Endothelial cell of umbilical vein (primary cell): ENCODE results near the gene MRTFA. TPM values are rescaled to one million over a fixed set of nuclear protein-coding genes. Genes with fewer than 3 reads are reported as not detected.

Source experiments
- BruUV-seq: library from RNA; stranded (reverse); fragments of 400-500 nt; replicated peaks from 2 replicates; lab custom pipeline; 2021; lab: Mats Ljungman, UMichigan
- CTCF ChIA-PET: fragments of 300-600, 350-600 bp; sonication (Branson Sonifier 250); formaldehyde crosslinking; loops from one replicate; lab custom pipeline; 2021; ENCODE audit warnings: antibody characterized with exemption, inconsistent platforms; lab: Charles Lee
- POLR2A ChIA-PET: fragments of 300-600, 350-600 bp; sonication (Branson Sonifier 250); formaldehyde crosslinking; loops from one replicate; lab custom pipeline; 2021; ENCODE audit warnings: antibody characterized with exemption, inconsistent platforms; lab: Charles Lee
- DNase-seq: peaks from one replicate; pipeline ENCODE4 v3.0.0-alpha.2; 2011; ENCODE audit warnings: low read depth, low spot score
- FAIRE-seq: peaks from 2 replicates; lab custom pipeline; 2011; peaks lifted over from hg19 to GRCh38; lab: Jason Lieb, UNC
- H2AFZ ChIP-seq: 2 replicates; pipeline ENCODE4 v1.6.0; 2012; ENCODE audit warnings: low read depth, low read length, control low read depth, inconsistent platforms
- H3K27ac ChIP-seq: 2 replicates; pipeline ENCODE4 v1.5.1; 2011; ENCODE audit warnings: low read depth, mild to moderate bottlenecking, control low read depth, low read length, moderate library complexity; ENCODE audit not compliant: insufficient read depth
- H3K27me3 ChIP-seq, 2 experiments: 2 replicates each; pipeline versions ENCODE4 v1.6.0 to v1.6.1; 2011; ENCODE audit warnings: low read length in 2 of 2, mixed read lengths in 1 of 2; ENCODE audit not compliant: control insufficient read depth in 2 of 2, insufficient read depth in 2 of 2
- H3K36me3 ChIP-seq, 2 experiments: 2 replicates in 1 of 2; 3 replicates in 1 of 2; pipeline ENCODE4 v1.5.1; 2011; ENCODE audit warnings: low read length in 2 of 2, mild to moderate bottlenecking in 1 of 2, moderate library complexity in 1 of 2; ENCODE audit not compliant: control insufficient read depth in 2 of 2, insufficient read depth in 2 of 2; ENCODE audit errors: extremely low read depth in 1 of 2
- H3K4me1 ChIP-seq: 3 replicates; pipeline ENCODE4 v1.5.1; 2011; ENCODE audit warnings: mild to moderate bottlenecking, low read length; ENCODE audit not compliant: control insufficient read depth, insufficient read depth; ENCODE audit errors: extremely low read depth
- H3K4me2 ChIP-seq: 2 replicates; pipeline ENCODE4 v1.6.1; 2011; ENCODE audit warnings: low read length, control low read depth, mixed read lengths; ENCODE audit not compliant: insufficient read depth
- H3K4me3 ChIP-seq, 3 experiments: fragments of 200-600 bp in 1 of 3; sonication (generic), shearing (Covaris generic) in 1 of 3; replicated peaks in 1 of 3; 2 replicates each; pipeline ENCODE4 v1.5.1; 2011 to 2016; ENCODE audit warnings: control low read depth in 3 of 3, low read length in 3 of 3, mild to moderate bottlenecking in 2 of 3, inconsistent platforms in 1 of 3, low read depth in 1 of 3, moderate library complexity in 1 of 3; ENCODE audit not compliant: insufficient read depth in 1 of 3
- H3K79me2 ChIP-seq: 2 replicates; pipeline ENCODE4 v1.6.0; 2012; ENCODE audit warnings: low read length, inconsistent platforms; ENCODE audit not compliant: control insufficient read depth, insufficient read depth
- H3K9ac ChIP-seq: replicated peaks from 2 replicates; pipeline ENCODE3; 2011; ENCODE audit warnings: low read length, control low read depth; ENCODE audit not compliant: insufficient read depth; ENCODE audit errors: extremely low read depth
- H3K9me1 ChIP-seq: replicated peaks from 3 replicates; pipeline ENCODE4 v1.6.0; 2011; ENCODE audit warnings: mild to moderate bottlenecking, low read length; ENCODE audit not compliant: control insufficient read depth, insufficient read depth; ENCODE audit errors: extremely low read depth
- H3K9me3 ChIP-seq: replicated peaks from 2 replicates; pipeline ENCODE4 v1.5.1; 2012; ENCODE audit warnings: low read length, inconsistent platforms; ENCODE audit not compliant: control insufficient read depth, insufficient read depth
- H4K20me1 ChIP-seq: replicated peaks from 2 replicates; pipeline ENCODE3; 2011; ENCODE audit warnings: mild to moderate bottlenecking, low read length; ENCODE audit not compliant: control insufficient read depth, insufficient read depth; ENCODE audit errors: extremely low read depth
- CTCF ChIP-seq, 2 donors: IDR thresholded peaks; 1 replicate in 1 of 2; 2 replicates in 1 of 2; pipeline ENCODE4 v1.5.1; 2011; ENCODE audit warnings: low read length in 2 of 2, mild to moderate bottlenecking in 2 of 2, moderate library complexity in 2 of 2, control low read depth in 1 of 2, inconsistent platforms in 1 of 2, low read depth in 1 of 2; ENCODE audit not compliant: insufficient read depth in 1 of 2; ENCODE audit errors: extremely low read depth in 1 of 2
- EZH2 ChIP-seq: IDR thresholded peaks from 2 replicates; pipeline ENCODE4 v1.6.1; 2012; ENCODE audit warnings: borderline replicate concordance, low read depth, mild to moderate bottlenecking, moderate library complexity, low read length, inconsistent platforms; ENCODE audit not compliant: severe bottlenecking
- FOS ChIP-seq: IDR thresholded peaks from 2 replicates; pipeline ENCODE4 v1.6.1; 2011; ENCODE audit warnings: mild to moderate bottlenecking, low read length, moderate library complexity, borderline replicate concordance; ENCODE audit not compliant: insufficient read depth
- GATA2 ChIP-seq: IDR thresholded peaks from 2 replicates; pipeline ENCODE4 v1.7.0; 2011; ENCODE audit warnings: low read depth, mild to moderate bottlenecking, moderate library complexity, mixed read lengths, low read length; ENCODE audit not compliant: insufficient read length, insufficient read depth
- JUN ChIP-seq: IDR thresholded peaks from 2 replicates; pipeline ENCODE4 v1.6.1; 2011; ENCODE audit warnings: borderline replicate concordance, low read depth; ENCODE audit not compliant: insufficient read length, insufficient read depth
- MAX ChIP-seq: IDR thresholded peaks from 2 replicates; pipeline ENCODE4 v1.6.1; 2011; ENCODE audit not compliant: insufficient read depth, insufficient read length
- MYC ChIP-seq: IDR thresholded peaks from one replicate; pipeline ENCODE4 v1.6.1; 2011; ENCODE audit warnings: mild to moderate bottlenecking, low read depth, low read length
- POLR2A ChIP-seq: IDR thresholded peaks from 2 replicates; pipeline ENCODE4 v1.6.1; 2012; ENCODE audit warnings: low read depth, mild to moderate bottlenecking, control low read depth, low read length
- POLR2AphosphoS5 ChIP-seq: IDR thresholded peaks from 2 replicates; pipeline ENCODE4 v1.6.1; 2012; ENCODE audit warnings: low read depth, mild to moderate bottlenecking, control low read depth, low read length, moderate library complexity; ENCODE audit not compliant: insufficient read depth
- dilution Hi-C: fragments of 300-500 bp; cut with MboI; formaldehyde crosslinking; loops from one replicate; pipeline ENCODE4 v1.15.0; 2019; ENCODE audit warnings: low sequenced_read_pairs; ENCODE audit not compliant: extremely low pct_ligation_motif_present
- intact Hi-C: fragments of 100-400 bp; cut with micrococcal nuclease; formaldehyde crosslinking; loops from one replicate; pipeline ENCODE4 v1.10.0; 2022
- polyA plus RNA-seq, 4 experiments: library from polyadenylated mRNA; depleted of rRNA in 3 of 4; stranded (reverse) in 3 of 4; unstranded in 1 of 4; fragments of >200 nt; gene quantifications; 2 replicates each; pipeline versions ENCODE4 v1.2.1 to v1.2.3, GENCODE V29; 2011 to 2012; ENCODE audit warnings: missing spikeins in 1 of 4
- total RNA-seq: library from RNA; stranded (reverse); gene quantifications from 2 replicates; pipeline ENCODE4 v1.2.3, GENCODE V29; 2021

Gene MRTFA
- total and polyA plus RNA-seq, 2 donors (not counting 3 experiments of a cell fraction or from before 2014, with no cell fraction given): 13.6 to 44.1 TPM

- FAIRE-seq (peak; percentile 12), DNase-seq (no peak)
- Histone ChIP-seq H3K9me1 (no peaks in the 10 kb centered on the region), H3K4me2 (no peak overlapping the region), H3K9me3 (no peaks in the 10 kb centered on the region), H3K79me2 (no peaks in the 10 kb centered on the region), H3K4me1 (peaks cover 5% of the 10 kb centered on the region), H3K4me3 (no peak overlapping the region), H3K27me3 (no peaks in the 10 kb centered on the region), H4K20me1 (no peaks in the 10 kb centered on the region), H2AFZ (no peak overlapping the region), H3K27ac (no peak overlapping the region), H3K9ac (no peak overlapping the region), H3K36me3 (no peaks in the 10 kb centered on the region)
- intact Hi-C loops: no loop called here
- ChIA-PET POLR2A (interaction anchor here (0.9 kb wide), 1 partner anchor 269 kb away, joined by 4 read pairs; no protein-coding TSS in a partner anchor), CTCF (no interaction called here)
- no peak for TF ChIP-seq JUN
- TF ChIP-seq MYC: no peak
- no peak for TF ChIP-seq POLR2AphosphoS5
- no peak for TF ChIP-seq POLR2A
- TF ChIP-seq EZH2: no peak
- TF ChIP-seq MAX: no peak
- TF ChIP-seq CTCF (IDR thresholded peaks at IDR 0.05; ENCODE audit: extremely low read depth in 1 of 2, insufficient read depth in 1 of 2, low read depth in 1 of 2, low read length in 2 of 2): no peak
- TF ChIP-seq GATA2: no peak
- no peak for TF ChIP-seq FOS
- BruUV-seq: no TSS peak
- dilution Hi-C loops: no loop called here
Observed at GRCh38 chr22:40462195-40462984, 174.1 kb downstream of the MRTFA start.
